ENCODE measurements around the gene CCDC92. TPM values are rescaled to one million over a fixed set of nuclear protein-coding genes. Genes with fewer than 3 reads are reported as not detected.

Gene CCDC92
- total and polyA plus RNA-seq, 10 of the 15 experiments (the other 5 are each of a cell fraction or from before 2014, with no cell fraction given) = 0.53 to 11.8 (median 4.2) TPM

DNA sequence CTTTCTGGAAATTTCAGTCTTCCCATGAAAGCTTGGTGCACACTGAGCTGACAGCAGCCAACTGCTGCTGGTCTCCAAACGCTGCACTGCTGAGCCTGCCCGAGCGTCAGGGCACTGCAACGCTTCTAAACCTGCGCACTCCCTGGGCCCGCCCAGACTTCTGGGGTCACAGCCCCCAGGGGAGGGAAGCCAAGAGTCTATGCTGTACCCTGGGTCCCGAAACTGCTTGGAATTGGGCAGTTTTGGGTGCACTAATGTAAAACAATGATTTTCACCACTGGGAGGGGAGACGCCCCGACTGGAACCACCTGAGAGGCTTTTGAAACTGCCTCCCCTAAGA, 32.0 kb downstream of the CCDC92 start:
- ChIA-PET POLR2A (interaction anchor here (0.6 kb wide), 1 partner anchor 637 kb away, joined by 3 read pairs; no protein-coding TSS in a partner anchor), RAD21 (ENCODE audit: unreplicated experiment) (interaction anchor here (0.5 kb wide), 1 partner anchor 19 kb away, joined by 3 read pairs; no protein-coding TSS in a partner anchor), CTCF (no interaction called here), SMC1A (ENCODE audit: uncharacterized antibody, unreplicated experiment) (no interaction called here)
- Histone ChIP-seq H3K27me3 (replicated peaks in 1 of 2; ENCODE audit: control insufficient read depth in 2 of 2, insufficient read depth in 2 of 2, low read length in 1 of 2) (no peaks in the 10 kb centered on the region), H3K27ac (ENCODE audit: control insufficient read depth, insufficient read depth) (no peak overlapping the region), H2AFZ (ENCODE audit: control insufficient read depth, low read depth, low read length) (no peak overlapping the region), H3K9me3 (replicated peaks; ENCODE audit: control insufficient read depth, insufficient read depth, low read length) (no peaks in the 10 kb centered on the region; the same call in 1 of the 3 replicates), H4K20me1 (ENCODE audit: control insufficient read depth, insufficient read depth) (no peaks in the 10 kb centered on the region), H3K4me2 (ENCODE audit: control insufficient read depth, insufficient read depth) (no peak overlapping the region), H3K9ac (ENCODE audit: control insufficient read depth, insufficient read depth, low read length) (no peak overlapping the region), H3K79me2 (ENCODE audit: control insufficient read depth, insufficient read depth, low read length) (no peaks in the 10 kb centered on the region), H3K4me1 (ENCODE audit: control insufficient read depth, insufficient read depth, low read length) (peaks cover 11% of the 10 kb centered on the region), H3K36me3 (ENCODE audit: control insufficient read depth in 2 of 2, insufficient read depth in 2 of 2, low read length in 1 of 2) (no peaks in the 10 kb centered on the region), H3K4me3 (no peak overlapping the region)
- TF ChIP-seq HDGF (IDR thresholded peaks at IDR 0.05) = no peak
- TF ChIP-seq, protein P1, sequence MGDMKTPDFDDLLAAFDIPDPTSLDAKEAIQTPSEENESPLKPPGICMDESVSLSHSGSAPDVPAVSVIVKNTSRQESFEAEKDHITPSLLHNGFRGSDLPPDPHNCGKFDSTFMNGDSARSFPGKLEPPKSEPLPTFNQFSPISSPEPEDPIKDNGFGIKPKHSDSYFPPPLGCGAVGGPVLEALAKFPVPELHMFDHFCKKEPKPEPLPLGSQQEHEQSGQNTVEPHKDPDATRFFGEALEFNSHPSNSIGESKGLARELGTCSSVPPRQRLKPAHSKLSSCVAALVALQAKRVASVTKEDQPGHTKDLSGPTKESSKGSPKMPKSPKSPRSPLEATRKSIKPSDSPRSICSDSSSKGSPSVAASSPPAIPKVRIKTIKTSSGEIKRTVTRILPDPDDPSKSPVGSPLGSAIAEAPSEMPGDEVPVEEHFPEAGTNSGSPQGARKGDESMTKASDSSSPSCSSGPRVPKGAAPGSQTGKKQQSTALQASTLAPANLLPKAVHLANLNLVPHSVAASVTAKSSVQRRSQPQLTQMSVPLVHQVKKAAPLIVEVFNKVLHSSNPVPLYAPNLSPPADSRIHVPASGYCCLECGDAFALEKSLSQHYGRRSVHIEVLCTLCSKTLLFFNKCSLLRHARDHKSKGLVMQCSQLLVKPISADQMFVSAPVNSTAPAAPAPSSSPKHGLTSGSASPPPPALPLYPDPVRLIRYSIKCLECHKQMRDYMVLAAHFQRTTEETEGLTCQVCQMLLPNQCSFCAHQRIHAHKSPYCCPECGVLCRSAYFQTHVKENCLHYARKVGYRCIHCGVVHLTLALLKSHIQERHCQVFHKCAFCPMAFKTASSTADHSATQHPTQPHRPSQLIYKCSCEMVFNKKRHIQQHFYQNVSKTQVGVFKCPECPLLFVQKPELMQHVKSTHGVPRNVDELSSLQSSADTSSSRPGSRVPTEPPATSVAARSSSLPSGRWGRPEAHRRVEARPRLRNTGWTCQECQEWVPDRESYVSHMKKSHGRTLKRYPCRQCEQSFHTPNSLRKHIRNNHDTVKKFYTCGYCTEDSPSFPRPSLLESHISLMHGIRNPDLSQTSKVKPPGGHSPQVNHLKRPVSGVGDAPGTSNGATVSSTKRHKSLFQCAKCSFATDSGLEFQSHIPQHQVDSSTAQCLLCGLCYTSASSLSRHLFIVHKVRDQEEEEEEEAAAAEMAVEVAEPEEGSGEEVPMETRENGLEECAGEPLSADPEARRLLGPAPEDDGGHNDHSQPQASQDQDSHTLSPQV (IDR thresholded peaks at IDR 0.05) = no peak
- no peak for TF ChIP-seq NRF1 (conservative IDR thresholded peaks at IDR 0.05; ENCODE audit: low read depth, low read length)
- no peak for TF ChIP-seq YY1 (IDR thresholded peaks at IDR 0.05; ENCODE audit: low read depth, low read length)
- no peak for TF ChIP-seq MXI1 (IDR thresholded peaks at IDR 0.05; ENCODE audit: low read depth, low read length)
- no peak for TF ChIP-seq RFX5 (IDR thresholded peaks at IDR 0.05; ENCODE audit: low read depth, low read length)
- TF ChIP-seq, protein P2, sequence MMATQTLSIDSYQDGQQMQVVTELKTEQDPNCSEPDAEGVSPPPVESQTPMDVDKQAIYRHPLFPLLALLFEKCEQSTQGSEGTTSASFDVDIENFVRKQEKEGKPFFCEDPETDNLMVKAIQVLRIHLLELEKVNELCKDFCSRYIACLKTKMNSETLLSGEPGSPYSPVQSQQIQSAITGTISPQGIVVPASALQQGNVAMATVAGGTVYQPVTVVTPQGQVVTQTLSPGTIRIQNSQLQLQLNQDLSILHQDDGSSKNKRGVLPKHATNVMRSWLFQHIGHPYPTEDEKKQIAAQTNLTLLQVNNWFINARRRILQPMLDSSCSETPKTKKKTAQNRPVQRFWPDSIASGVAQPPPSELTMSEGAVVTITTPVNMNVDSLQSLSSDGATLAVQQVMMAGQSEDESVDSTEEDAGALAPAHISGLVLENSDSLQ (IDR thresholded peaks at IDR 0.05) = no peak
- TF ChIP-seq NFYA (IDR thresholded peaks at IDR 0.05; ENCODE audit: borderline replicate concordance, low read depth, low read length) = no peak
- TF ChIP-seq, protein P3, sequence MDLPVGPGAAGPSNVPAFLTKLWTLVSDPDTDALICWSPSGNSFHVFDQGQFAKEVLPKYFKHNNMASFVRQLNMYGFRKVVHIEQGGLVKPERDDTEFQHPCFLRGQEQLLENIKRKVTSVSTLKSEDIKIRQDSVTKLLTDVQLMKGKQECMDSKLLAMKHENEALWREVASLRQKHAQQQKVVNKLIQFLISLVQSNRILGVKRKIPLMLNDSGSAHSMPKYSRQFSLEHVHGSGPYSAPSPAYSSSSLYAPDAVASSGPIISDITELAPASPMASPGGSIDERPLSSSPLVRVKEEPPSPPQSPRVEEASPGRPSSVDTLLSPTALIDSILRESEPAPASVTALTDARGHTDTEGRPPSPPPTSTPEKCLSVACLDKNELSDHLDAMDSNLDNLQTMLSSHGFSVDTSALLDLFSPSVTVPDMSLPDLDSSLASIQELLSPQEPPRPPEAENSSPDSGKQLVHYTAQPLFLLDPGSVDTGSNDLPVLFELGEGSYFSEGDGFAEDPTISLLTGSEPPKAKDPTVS (IDR thresholded peaks at IDR 0.05; ENCODE audit: low read depth, low read length) = no peak
- ATAC-seq (no peak), DNase-seq (ENCODE audit: low read depth, low spot score) (no peak), FAIRE-seq (no peak)
- intact Hi-C loops (cut with micrococcal nuclease; ENCODE audit: unreplicated experiment) = no loop called here
- BruUV-seq (replicated peaks) = no TSS peak
- in situ Hi-C loops (cut with MboI) = no loop called here
- WGBS (ENCODE audit: insufficient coverage, insufficient replicate concordance, low lambda C conversion rate, missing lambda C conversion rate) = 78% methylated on average over 9 of the region's 9 CpGs

Measured in GM12878 (cell line).